WTC11 (cell line): Measurements from ENCODE around the gene LLGL2. TPM values are rescaled to one million over a fixed set of nuclear protein-coding genes. Genes with fewer than 3 reads are reported as not detected.

Experiments used
- ATAC-seq: fragments of 200-7000 bp; cut with Tn5 transposase; 2 replicates; pipeline ENCODE4 v1.10.0; 2021; ENCODE audit warnings: mild to moderate bottlenecking, moderate library complexity
- CTCF ChIA-PET: fragments of 300-600 bp; sonication (Branson Sonifier 250); formaldehyde crosslinking; loops from one replicate; lab custom pipeline; 2021; ENCODE audit warnings: antibody characterized with exemption; lab: Charles Lee
- POLR2A ChIA-PET: fragments of 350-600 bp; sonication (Branson Sonifier 250); formaldehyde crosslinking; loops from one replicate; lab custom pipeline; 2021; ENCODE audit warnings: antibody characterized with exemption; lab: Charles Lee
- DNase-seq: peaks from one replicate; pipeline ENCODE4 v3.0.0; 2021; ENCODE audit warnings: low spot score
- H3K27ac Mint-ChIP-seq: 2 replicates; pipeline ENCODE4 v1.8.0; 2021; ENCODE audit warnings: mixed read lengths
- H3K27me3 Mint-ChIP-seq: 2 replicates; pipeline ENCODE4 v1.8.0; 2021; ENCODE audit warnings: low read depth, mild to moderate bottlenecking, moderate library complexity, mixed read lengths
- H3K36me3 Mint-ChIP-seq: 2 replicates; pipeline ENCODE4 v1.8.0; 2021; ENCODE audit warnings: mixed read lengths
- H3K4me1 Mint-ChIP-seq: 2 replicates; pipeline ENCODE4 v1.8.0; 2022; ENCODE audit warnings: mixed read lengths
- H3K4me3 Mint-ChIP-seq: 2 replicates; pipeline ENCODE4 v1.8.0; 2021; ENCODE audit warnings: mild to moderate bottlenecking, moderate library complexity, mixed read lengths
- H3K9me3 Mint-ChIP-seq: 2 replicates; pipeline ENCODE4 v1.8.0; 2021; ENCODE audit warnings: mixed read lengths
- ATF1 ChIP-seq: sonication (generic); formaldehyde crosslinking; IDR thresholded peaks from 2 replicates; pipeline ENCODE4 v1.8.1; 2023; ENCODE audit warnings: mild to moderate bottlenecking, moderate library complexity, missing genetic modification reagents
- CREM ChIP-seq: sonication (generic); formaldehyde crosslinking; IDR thresholded peaks from 2 replicates; pipeline ENCODE4 v1.8.1; 2022; ENCODE audit warnings: mild to moderate bottlenecking, missing genetic modification reagents, moderate library complexity
- ELF4 ChIP-seq: sonication (generic); formaldehyde crosslinking; IDR thresholded peaks from 2 replicates; pipeline ENCODE4 v1.8.1; 2022; ENCODE audit warnings: low read depth, mild to moderate bottlenecking, moderate library complexity, missing genetic modification reagents
- IRF2 ChIP-seq: sonication (generic); formaldehyde crosslinking; IDR thresholded peaks from 2 replicates; pipeline ENCODE4 v1.8.0; 2022; ENCODE audit warnings: low read depth, missing genetic modification reagents, borderline replicate concordance
- MYBL2 ChIP-seq: sonication (generic); formaldehyde crosslinking; IDR thresholded peaks from 2 replicates; pipeline ENCODE4 v1.8.1; 2023; ENCODE audit warnings: mild to moderate bottlenecking, moderate library complexity, missing genetic modification reagents
- NFYB ChIP-seq: sonication (generic); formaldehyde crosslinking; conservative IDR thresholded peaks from 2 replicates; pipeline ENCODE4 v1.8.0; 2022; ENCODE audit warnings: low read depth, missing genetic modification reagents
- NR2C2 ChIP-seq: sonication (generic); formaldehyde crosslinking; IDR thresholded peaks from 2 replicates; pipeline ENCODE4 v1.8.0; 2022; ENCODE audit warnings: mild to moderate bottlenecking, missing genetic modification reagents
- OVOL2 ChIP-seq: fragments of 250-450 bp; sonication (Bioruptor Pico); IDR thresholded peaks from 2 replicates; pipeline ENCODE4 v1.9.0; 2021; ENCODE audit warnings: mild to moderate bottlenecking, borderline replicate concordance
- SMAD3 ChIP-seq: sonication (generic); formaldehyde crosslinking; IDR thresholded peaks from 2 replicates; pipeline ENCODE4 v1.8.0; 2022; ENCODE audit warnings: missing genetic modification reagents, mild to moderate bottlenecking, borderline replicate concordance
- SP1 ChIP-seq: sonication (generic); formaldehyde crosslinking; conservative IDR thresholded peaks from 2 replicates; pipeline ENCODE4 v1.8.1; 2022; ENCODE audit warnings: missing genetic modification reagents
- ZNF121 ChIP-seq: sonication (generic); formaldehyde crosslinking; IDR thresholded peaks from 2 replicates; pipeline ENCODE4 v1.8.0; 2023; ENCODE audit warnings: missing genetic modification reagents
- ZNF232 ChIP-seq: sonication (generic); formaldehyde crosslinking; IDR thresholded peaks from 2 replicates; pipeline ENCODE4 v1.8.0; 2022; ENCODE audit warnings: mild to moderate bottlenecking, missing genetic modification reagents
- ZNF317 ChIP-seq: sonication (generic); formaldehyde crosslinking; IDR thresholded peaks from 2 replicates; pipeline ENCODE4 v1.8.1; 2023; ENCODE audit warnings: low read depth, mild to moderate bottlenecking, moderate library complexity, missing genetic modification reagents, borderline replicate concordance
- ZNF423 ChIP-seq: fragments of 250-450 bp; sonication (Bioruptor Pico); IDR thresholded peaks from 2 replicates; pipeline ENCODE4 v2.1.2; 2022; ENCODE audit warnings: mild to moderate bottlenecking, moderate library complexity
- total RNA-seq: library from RNA; stranded (reverse); gene quantifications from 3 replicates; pipeline ENCODE4 v1.2.3, GENCODE V29; 2021
- TF ChIP-seq, protein P1 (sequence below): fragments of 250-450 bp; sonication (Bioruptor Pico); IDR thresholded peaks from 2 replicates; pipeline ENCODE4 v2.1.2; 2022; ENCODE audit warnings: mild to moderate bottlenecking, moderate library complexity
- TF ChIP-seq, protein P2 (sequence below): sonication (generic); formaldehyde crosslinking; IDR thresholded peaks from 2 replicates; pipeline ENCODE4 v1.8.1; 2023; ENCODE audit warnings: mild to moderate bottlenecking, missing genetic modification reagents, moderate library complexity
- TF ChIP-seq, protein P3 (sequence below): sonication (generic); formaldehyde crosslinking; IDR thresholded peaks from 2 replicates; pipeline ENCODE4 v1.8.1; 2023; ENCODE audit warnings: mild to moderate bottlenecking, missing genetic modification reagents
- TF ChIP-seq, protein P4 (sequence below): fragments of 250-450 bp; sonication (Bioruptor Pico); IDR thresholded peaks from 2 replicates; pipeline ENCODE4 v1.9.0; 2021; ENCODE audit warnings: mild to moderate bottlenecking
- TF ChIP-seq, protein P5 (sequence below): sonication (generic); formaldehyde crosslinking; IDR thresholded peaks from 2 replicates; pipeline ENCODE4 v1.8.1; 2022; ENCODE audit warnings: missing genetic modification reagents, borderline replicate concordance
- TF ChIP-seq, protein P6 (sequence below): sonication (generic); formaldehyde crosslinking; IDR thresholded peaks from 2 replicates; pipeline ENCODE4 v1.8.0; 2022; ENCODE audit warnings: mild to moderate bottlenecking, missing genetic modification reagents
- TF ChIP-seq, protein P7 (sequence below): fragments of 250-450 bp; sonication (Bioruptor Pico); IDR thresholded peaks from 2 replicates; pipeline ENCODE4 v1.9.0; 2021; ENCODE audit warnings: moderate library complexity, mild to moderate bottlenecking, inconsistent platforms, borderline replicate concordance
- TF ChIP-seq, protein P8 (sequence below): sonication (generic); formaldehyde crosslinking; IDR thresholded peaks from 2 replicates; pipeline ENCODE4 v1.8.1; 2023; ENCODE audit warnings: mild to moderate bottlenecking, missing genetic modification reagents, moderate library complexity
- TF ChIP-seq, protein P9 (sequence below): fragments of 250-450 bp; sonication (Bioruptor Pico); IDR thresholded peaks from 2 replicates; pipeline ENCODE4 v1.9.0; 2021; ENCODE audit warnings: mild to moderate bottlenecking

Gene LLGL2
- total RNA-seq, 1 experiment from 2014 or later = 103 TPM

DNA sequence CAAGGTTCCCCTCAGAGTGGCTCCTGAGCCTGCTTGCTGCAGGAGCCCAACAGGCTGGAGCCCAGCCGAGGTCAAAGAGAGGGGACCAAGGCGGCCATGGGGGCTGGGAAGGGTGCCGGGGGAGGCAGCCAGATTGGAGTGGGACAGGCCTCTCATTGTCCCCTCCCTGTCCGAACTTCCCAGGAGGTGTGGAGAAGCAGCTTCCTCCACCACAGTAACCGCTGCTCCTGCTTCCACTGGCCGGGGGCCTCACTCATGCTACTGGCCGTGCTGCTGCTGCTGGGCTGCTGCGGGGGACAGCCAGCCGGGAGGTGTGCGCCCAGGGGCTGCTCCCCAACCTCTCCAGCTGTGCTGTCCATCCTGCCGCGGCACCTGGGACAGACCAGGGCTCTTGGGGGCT is 39.8 kb upstream of the LLGL2 start:
- Mint-ChIP-seq H3K4me3 (no peak overlapping the region), H3K4me1 (peaks cover 6% of the 10 kb centered on the region), H3K27me3 (no peaks in the 10 kb centered on the region), H3K36me3 (no peaks in the 10 kb centered on the region), H3K9me3 (no peaks in the 10 kb centered on the region), H3K27ac (no peak overlapping the region)
- TF ChIP-seq, protein P1, sequence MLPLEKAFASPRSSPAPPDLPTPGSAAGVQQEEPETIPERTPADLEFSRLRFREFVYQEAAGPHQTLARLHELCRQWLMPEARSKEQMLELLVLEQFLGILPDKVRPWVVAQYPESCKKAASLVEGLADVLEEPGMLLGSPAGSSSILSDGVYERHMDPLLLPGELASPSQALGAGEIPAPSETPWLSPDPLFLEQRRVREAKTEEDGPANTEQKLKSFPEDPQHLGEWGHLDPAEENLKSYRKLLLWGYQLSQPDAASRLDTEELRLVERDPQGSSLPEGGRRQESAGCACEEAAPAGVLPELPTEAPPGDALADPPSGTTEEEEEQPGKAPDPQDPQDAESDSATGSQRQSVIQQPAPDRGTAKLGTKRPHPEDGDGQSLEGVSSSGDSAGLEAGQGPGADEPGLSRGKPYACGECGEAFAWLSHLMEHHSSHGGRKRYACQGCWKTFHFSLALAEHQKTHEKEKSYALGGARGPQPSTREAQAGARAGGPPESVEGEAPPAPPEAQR = no peak
- TF ChIP-seq, protein P2, sequence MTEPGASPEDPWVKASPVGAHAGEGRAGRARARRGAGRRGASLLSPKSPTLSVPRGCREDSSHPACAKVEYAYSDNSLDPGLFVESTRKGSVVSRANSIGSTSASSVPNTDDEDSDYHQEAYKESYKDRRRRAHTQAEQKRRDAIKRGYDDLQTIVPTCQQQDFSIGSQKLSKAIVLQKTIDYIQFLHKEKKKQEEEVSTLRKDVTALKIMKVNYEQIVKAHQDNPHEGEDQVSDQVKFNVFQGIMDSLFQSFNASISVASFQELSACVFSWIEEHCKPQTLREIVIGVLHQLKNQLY (CRISPR knock-in tag) = no peak
- TF ChIP-seq SP1 = no peak
- TF ChIP-seq SMAD3 = no peak
- TF ChIP-seq, protein P3, sequence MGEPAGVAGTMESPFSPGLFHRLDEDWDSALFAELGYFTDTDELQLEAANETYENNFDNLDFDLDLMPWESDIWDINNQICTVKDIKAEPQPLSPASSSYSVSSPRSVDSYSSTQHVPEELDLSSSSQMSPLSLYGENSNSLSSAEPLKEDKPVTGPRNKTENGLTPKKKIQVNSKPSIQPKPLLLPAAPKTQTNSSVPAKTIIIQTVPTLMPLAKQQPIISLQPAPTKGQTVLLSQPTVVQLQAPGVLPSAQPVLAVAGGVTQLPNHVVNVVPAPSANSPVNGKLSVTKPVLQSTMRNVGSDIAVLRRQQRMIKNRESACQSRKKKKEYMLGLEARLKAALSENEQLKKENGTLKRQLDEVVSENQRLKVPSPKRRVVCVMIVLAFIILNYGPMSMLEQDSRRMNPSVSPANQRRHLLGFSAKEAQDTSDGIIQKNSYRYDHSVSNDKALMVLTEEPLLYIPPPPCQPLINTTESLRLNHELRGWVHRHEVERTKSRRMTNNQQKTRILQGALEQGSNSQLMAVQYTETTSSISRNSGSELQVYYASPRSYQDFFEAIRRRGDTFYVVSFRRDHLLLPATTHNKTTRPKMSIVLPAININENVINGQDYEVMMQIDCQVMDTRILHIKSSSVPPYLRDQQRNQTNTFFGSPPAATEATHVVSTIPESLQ (CRISPR knock-in tag) = no peak
- no peak for TF ChIP-seq MYBL2 (CRISPR knock-in tag)
- no peak for TF ChIP-seq ATF1
- no peak for TF ChIP-seq OVOL2
- no peak for TF ChIP-seq ZNF423 (CRISPR knock-in tag)
- TF ChIP-seq ZNF232 (CRISPR knock-in tag) = no peak
- TF ChIP-seq, protein P4, sequence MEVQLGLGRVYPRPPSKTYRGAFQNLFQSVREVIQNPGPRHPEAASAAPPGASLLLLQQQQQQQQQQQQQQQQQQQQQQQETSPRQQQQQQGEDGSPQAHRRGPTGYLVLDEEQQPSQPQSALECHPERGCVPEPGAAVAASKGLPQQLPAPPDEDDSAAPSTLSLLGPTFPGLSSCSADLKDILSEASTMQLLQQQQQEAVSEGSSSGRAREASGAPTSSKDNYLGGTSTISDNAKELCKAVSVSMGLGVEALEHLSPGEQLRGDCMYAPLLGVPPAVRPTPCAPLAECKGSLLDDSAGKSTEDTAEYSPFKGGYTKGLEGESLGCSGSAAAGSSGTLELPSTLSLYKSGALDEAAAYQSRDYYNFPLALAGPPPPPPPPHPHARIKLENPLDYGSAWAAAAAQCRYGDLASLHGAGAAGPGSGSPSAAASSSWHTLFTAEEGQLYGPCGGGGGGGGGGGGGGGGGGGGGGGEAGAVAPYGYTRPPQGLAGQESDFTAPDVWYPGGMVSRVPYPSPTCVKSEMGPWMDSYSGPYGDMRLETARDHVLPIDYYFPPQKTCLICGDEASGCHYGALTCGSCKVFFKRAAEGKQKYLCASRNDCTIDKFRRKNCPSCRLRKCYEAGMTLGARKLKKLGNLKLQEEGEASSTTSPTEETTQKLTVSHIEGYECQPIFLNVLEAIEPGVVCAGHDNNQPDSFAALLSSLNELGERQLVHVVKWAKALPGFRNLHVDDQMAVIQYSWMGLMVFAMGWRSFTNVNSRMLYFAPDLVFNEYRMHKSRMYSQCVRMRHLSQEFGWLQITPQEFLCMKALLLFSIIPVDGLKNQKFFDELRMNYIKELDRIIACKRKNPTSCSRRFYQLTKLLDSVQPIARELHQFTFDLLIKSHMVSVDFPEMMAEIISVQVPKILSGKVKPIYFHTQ = no peak
- TF ChIP-seq, protein P5, sequence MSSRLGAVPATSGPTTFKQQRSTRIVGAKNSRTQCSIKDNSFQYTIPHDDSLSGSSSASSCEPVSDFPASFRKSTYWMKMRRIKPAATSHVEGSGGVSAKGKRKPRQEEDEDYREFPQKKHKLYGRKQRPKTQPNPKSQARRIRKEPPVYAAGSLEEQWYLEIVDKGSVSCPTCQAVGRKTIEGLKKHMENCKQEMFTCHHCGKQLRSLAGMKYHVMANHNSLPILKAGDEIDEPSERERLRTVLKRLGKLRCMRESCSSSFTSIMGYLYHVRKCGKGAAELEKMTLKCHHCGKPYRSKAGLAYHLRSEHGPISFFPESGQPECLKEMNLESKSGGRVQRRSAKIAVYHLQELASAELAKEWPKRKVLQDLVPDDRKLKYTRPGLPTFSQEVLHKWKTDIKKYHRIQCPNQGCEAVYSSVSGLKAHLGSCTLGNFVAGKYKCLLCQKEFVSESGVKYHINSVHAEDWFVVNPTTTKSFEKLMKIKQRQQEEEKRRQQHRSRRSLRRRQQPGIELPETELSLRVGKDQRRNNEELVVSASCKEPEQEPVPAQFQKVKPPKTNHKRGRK (CRISPR knock-in tag) = no peak
- no peak for TF ChIP-seq CREM (CRISPR knock-in tag)
- TF ChIP-seq IRF2 (CRISPR knock-in tag) = no peak
- no peak for TF ChIP-seq ZNF121
- TF ChIP-seq NR2C2 = no peak
- ATAC-seq (no peak), DNase-seq (no peak)
- ChIA-PET CTCF (interaction anchor here (0.5 kb wide), 1 partner anchor 115 kb away, joined by 3 read pairs; no protein-coding TSS in a partner anchor), POLR2A (no interaction called here)

DNA sequence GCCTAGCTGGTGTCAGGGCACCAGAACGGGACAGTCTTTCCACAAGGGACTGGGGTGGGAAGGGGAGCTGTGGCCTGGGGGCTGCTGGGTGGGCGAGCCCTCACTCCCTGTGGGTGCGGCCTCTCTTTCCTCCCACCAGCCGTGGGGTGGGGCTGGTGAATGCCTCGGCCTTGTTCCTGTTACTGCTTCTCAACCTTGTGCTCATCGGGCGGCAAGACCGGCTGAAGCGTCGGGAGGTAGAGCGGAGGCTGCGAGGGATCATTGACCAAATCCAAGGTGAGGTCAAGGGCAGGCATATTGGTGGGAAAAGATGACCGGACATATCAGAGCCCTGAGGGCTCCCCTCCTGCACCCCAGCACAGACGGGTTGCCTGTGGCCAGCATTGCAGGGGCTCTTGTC is 39.3 kb upstream of the LLGL2 start:
- H3K27me3 Mint-ChIP-seq = no peaks in the 10 kb centered on the region
- CTCF ChIA-PET = interaction anchor here (0.5 to 2.4 kb wide), 5 partner anchors 52 to 246 kb away, joined by 3 to 15 read pairs (median 7); no protein-coding TSS in a partner anchor
- H3K9me3 Mint-ChIP-seq = no peaks in the 10 kb centered on the region
- no peaks in the 10 kb centered on the region for H3K36me3 Mint-ChIP-seq
- POLR2A ChIA-PET = no interaction called here
- no peak for ATAC-seq
- DNase-seq = no peak
- H3K27ac Mint-ChIP-seq = peak overlapping the region; percentile 74
- peaks cover 6% of the 10 kb centered on the region for H3K4me1 Mint-ChIP-seq
- H3K4me3 Mint-ChIP-seq = no peak overlapping the region
- TF ChIP-seq, protein P2 (CRISPR knock-in tag) = no peak
- TF ChIP-seq ELF4 (CRISPR knock-in tag) (no peak), ZNF317 (CRISPR knock-in tag) (no peak), NFYB (CRISPR knock-in tag) (no peak)
- TF ChIP-seq, protein P6, sequence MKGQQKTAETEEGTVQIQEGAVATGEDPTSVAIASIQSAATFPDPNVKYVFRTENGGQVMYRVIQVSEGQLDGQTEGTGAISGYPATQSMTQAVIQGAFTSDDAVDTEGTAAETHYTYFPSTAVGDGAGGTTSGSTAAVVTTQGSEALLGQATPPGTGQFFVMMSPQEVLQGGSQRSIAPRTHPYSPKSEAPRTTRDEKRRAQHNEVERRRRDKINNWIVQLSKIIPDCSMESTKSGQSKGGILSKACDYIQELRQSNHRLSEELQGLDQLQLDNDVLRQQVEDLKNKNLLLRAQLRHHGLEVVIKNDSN = no peak
- TF ChIP-seq, protein P7, sequence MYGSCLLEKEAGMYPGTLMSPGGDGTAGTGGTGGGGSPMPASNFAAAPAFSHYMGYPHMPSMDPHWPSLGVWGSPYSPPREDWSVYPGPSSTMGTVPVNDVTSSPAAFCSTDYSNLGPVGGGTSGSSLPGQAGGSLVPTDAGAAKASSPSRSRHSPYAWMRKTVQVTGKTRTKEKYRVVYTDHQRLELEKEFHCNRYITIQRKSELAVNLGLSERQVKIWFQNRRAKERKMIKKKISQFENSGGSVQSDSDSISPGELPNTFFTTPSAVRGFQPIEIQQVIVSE (CRISPR knock-in tag) = no peak
- TF ChIP-seq, protein P8, sequence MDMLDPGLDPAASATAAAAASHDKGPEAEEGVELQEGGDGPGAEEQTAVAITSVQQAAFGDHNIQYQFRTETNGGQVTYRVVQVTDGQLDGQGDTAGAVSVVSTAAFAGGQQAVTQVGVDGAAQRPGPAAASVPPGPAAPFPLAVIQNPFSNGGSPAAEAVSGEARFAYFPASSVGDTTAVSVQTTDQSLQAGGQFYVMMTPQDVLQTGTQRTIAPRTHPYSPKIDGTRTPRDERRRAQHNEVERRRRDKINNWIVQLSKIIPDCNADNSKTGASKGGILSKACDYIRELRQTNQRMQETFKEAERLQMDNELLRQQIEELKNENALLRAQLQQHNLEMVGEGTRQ (CRISPR knock-in tag) = no peak
- TF ChIP-seq, protein P9, sequence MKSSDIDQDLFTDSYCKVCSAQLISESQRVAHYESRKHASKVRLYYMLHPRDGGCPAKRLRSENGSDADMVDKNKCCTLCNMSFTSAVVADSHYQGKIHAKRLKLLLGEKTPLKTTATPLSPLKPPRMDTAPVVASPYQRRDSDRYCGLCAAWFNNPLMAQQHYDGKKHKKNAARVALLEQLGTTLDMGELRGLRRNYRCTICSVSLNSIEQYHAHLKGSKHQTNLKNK (CRISPR knock-in tag) = no peak
